ENCODE data around the gene SF1. TPM values are rescaled to one million over a fixed set of nuclear protein-coding genes. Genes with fewer than 3 reads are reported as not detected.

SF1 gene
- polyA plus RNA-seq, 1 experiment = 56.8 TPM

DNA sequence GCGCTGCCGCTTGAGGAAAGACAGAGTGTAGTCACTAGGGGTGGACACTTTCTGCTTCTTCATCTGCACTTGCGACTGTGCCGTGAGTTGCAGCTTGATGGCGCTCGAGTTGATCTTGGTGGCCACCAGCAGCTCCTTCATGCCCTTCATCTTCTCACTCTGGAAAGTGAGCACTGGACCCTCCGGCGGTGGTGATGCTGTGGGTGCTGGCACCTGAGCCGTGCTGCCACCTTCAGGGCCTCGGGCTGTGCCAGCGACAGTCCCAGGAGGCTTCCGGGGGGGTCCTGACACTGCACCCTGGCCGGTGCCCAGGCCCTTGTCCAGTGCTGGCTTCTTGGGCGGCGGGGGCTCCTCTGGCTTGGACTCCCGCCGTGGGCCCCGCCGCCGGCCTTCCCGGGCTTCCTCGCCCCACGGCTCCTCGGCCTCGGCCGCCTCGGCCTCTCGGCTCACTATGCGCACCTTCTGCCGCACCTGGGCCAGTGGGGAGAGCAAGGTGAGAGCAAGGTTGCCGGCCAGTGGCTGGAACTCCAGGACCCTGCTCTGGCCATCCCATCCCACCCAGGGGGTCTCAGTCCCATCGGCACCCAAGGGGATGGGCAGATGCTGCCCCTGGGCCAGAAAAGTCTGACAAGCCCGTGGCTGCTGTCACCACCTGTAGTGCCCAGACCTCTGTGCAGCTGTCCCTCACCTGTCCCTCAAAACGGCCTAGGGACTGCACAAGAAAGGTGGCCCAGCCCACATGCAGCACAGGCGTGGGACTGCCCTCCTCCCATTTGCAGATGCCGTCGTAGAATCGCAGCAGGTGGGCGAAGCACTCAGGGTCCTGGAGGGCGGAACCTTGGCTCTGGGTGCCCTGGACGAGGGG is 26.2 kb upstream of the SF1 start:
- no peaks in the 10 kb centered on the region for H3K9me3 ChIP-seq (ENCODE audit: control insufficient read depth, insufficient read depth, low read length)
- no peak for DNase-seq (ENCODE audit: low read depth, low spot score)
- TF ChIP-seq, protein P1, sequence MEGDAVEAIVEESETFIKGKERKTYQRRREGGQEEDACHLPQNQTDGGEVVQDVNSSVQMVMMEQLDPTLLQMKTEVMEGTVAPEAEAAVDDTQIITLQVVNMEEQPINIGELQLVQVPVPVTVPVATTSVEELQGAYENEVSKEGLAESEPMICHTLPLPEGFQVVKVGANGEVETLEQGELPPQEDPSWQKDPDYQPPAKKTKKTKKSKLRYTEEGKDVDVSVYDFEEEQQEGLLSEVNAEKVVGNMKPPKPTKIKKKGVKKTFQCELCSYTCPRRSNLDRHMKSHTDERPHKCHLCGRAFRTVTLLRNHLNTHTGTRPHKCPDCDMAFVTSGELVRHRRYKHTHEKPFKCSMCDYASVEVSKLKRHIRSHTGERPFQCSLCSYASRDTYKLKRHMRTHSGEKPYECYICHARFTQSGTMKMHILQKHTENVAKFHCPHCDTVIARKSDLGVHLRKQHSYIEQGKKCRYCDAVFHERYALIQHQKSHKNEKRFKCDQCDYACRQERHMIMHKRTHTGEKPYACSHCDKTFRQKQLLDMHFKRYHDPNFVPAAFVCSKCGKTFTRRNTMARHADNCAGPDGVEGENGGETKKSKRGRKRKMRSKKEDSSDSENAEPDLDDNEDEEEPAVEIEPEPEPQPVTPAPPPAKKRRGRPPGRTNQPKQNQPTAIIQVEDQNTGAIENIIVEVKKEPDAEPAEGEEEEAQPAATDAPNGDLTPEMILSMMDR (IDR thresholded peaks at IDR 0.05; ENCODE audit: low read depth, low read length) = 0 out of 2 replicates have a peak, but pooled peaks have one; percentile 4
- CTCF ChIA-PET = interaction anchor here (1.1 kb wide), 1 partner anchor 210 kb away, joined by 4 read pairs; the partner anchor contains the start of gene ARL2
- POLR2A ChIA-PET = no interaction called here
- no peak overlapping the region for H3K4me3 ChIP-seq (ENCODE audit: low read depth, low read length)
- H3K27me3 ChIP-seq (ENCODE audit: control insufficient read depth, insufficient read depth, low read length) = no peaks in the 10 kb centered on the region
- no peak overlapping the region for H3K27ac ChIP-seq (ENCODE audit: low read depth, low read length)

DNA sequence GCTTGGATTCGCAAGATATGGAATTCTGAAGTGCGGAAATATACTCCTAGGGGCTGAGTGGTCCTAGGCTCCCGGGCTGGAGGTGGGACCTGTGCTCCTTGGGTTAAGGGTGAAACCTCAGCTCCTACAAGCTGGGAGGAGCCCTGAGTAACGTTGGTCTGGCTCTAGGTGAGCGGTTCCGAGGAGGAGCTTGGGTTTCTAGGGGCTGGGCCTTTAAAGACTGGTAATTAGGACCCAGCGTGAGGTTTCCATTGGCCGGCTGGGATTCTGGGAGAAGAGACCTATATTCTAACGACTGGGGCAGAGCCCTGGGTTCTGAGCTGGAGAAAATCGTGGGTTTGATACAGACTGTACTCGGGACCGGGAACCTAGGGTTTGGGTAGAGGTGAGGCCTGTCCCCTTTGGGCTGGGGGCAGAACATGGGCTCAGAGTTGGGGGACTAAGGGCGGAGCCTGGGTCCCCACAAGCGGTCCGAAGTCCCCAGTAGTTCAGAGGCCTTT is 25.6 kb upstream of the SF1 start:
- ChIA-PET POLR2A (no interaction called here), CTCF (interaction anchor here (1.1 kb wide), 1 partner anchor 210 kb away, joined by 4 read pairs; the partner anchor contains the start of gene ARL2)
- TF ChIP-seq, protein P1 (IDR thresholded peaks at IDR 0.05; ENCODE audit: low read depth, low read length) = no peak
- Histone ChIP-seq H3K27ac (ENCODE audit: low read depth, low read length) (peak overlapping the region; percentile 82), H3K4me3 (ENCODE audit: low read depth, low read length) (peak overlapping the region; percentile 75), H3K27me3 (ENCODE audit: control insufficient read depth, insufficient read depth, low read length) (no peaks in the 10 kb centered on the region), H3K9me3 (ENCODE audit: control insufficient read depth, insufficient read depth, low read length) (no peaks in the 10 kb centered on the region)
- no peak for DNase-seq (ENCODE audit: low read depth, low spot score)

DNA sequence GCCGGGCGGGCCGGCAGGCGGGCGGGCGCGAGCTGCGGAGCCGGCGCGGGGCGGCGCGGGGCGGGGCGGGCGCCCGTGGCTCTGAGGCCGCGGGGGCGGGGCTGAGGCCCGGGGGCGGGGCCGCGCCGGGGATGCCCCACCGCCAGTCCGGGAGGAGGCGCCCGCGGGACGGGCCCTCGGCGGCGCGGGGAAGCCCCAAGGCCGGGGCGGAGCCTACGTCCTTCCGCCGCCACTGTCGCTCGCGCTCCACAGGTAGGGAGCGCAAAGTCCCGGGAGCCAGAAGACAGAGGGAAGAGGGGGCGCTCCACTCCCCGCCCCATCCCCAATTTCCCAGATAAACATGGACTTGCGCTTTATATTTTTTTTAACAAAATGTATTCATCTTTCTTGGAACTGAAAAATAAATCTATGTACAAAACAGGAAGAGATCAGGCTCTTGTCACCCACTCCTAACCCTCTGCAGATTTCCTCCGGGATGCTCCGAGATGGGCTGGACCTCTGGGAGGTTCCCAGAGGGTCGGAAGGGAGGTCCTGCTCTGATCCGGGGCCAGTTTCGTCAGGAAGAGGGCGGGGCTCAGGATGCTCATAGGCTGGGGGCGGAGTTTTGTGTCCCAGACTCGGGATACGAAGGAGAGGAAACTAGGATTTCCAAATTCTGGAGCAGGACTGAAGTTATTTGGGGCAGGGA is 25.0 kb upstream of the SF1 start, which contains the start of gene MAP4K2:
Gene MAP4K2, minus strand, starts transcription at position 57 of the 688 bp plus-strand sequence. CDS start 65 bp downstream, outside the sequence.
- Histone ChIP-seq H3K4me3 (ENCODE audit: low read depth, low read length) (peak within 1 kb of the TSS; percentile 75), H3K9me3 (ENCODE audit: control insufficient read depth, insufficient read depth, low read length) (no peaks in the 10 kb centered on the region), H3K27ac (ENCODE audit: low read depth, low read length) (peak within 1 kb of the TSS; percentile 82), H3K27me3 (ENCODE audit: control insufficient read depth, insufficient read depth, low read length) (no peaks in the 10 kb centered on the region)
- peak; percentile 33 for DNase-seq (ENCODE audit: low read depth, low spot score)
- ChIA-PET CTCF (interaction anchor here (0.6 to 1.1 kb wide), 2 partner anchors 211 to 232 kb away, joined by 4 read pairs; partner anchors contain the start of gene ARL2), POLR2A (no interaction called here)
- TF ChIP-seq, protein P1 (IDR thresholded peaks at IDR 0.05; ENCODE audit: low read depth, low read length) = 0 out of 2 replicates have a peak, but pooled peaks have one; percentile 7

DNA sequence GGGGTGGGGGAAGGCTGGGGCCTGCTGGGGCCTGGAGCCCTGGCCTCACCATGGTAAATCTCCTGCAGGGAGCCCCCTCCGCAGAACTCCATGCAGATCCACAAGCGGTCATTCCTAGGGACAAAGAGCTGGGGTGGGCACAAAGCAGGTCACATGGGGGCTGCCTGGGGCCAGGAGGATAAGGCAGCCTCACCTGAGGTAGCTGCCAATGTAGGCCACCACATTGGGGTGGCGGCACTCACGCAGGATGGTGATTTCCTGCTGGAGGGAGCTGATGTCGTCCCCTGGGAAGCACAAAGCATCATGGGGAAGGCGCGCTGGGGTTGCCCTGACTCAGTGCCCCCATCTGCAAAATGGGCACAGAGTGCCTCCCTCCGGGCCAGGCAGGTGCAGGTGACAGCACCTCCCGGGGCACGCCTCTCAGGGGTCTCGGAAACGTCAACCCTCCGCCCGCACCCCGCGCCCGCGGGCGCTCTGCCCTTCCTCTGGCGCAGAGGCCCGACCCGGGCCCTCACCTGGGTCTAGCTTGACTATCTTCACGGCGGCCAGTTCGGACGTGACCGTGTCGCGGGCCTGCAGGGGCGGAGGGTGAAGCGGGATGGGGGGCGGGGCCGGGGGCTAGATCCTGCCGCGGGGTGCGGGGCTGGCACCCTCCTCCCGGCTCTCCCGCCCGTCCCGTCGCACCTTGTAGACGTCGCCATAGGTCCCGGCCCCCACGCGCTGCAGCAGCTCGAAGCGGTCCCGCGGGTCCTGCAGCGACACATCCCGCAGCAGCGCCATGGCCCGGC is 24.2 kb upstream of the SF1 start:
- TF ChIP-seq, protein P1 (IDR thresholded peaks at IDR 0.05; ENCODE audit: low read depth, low read length) = no peak
- ChIA-PET POLR2A (interaction anchor here (0.6 to 1.0 kb wide), 2 partner anchors 8 to 24 kb away, joined by 3 read pairs; no protein-coding TSS in a partner anchor), CTCF (interaction anchor here (0.6 to 0.8 kb wide), 4 partner anchors 86 to 233 kb away, joined by 3 to 4 read pairs (median 4); no protein-coding TSS in a partner anchor)
- Histone ChIP-seq H3K9me3 (ENCODE audit: control insufficient read depth, insufficient read depth, low read length) (no peaks in the 10 kb centered on the region), H3K27me3 (ENCODE audit: control insufficient read depth, insufficient read depth, low read length) (no peaks in the 10 kb centered on the region), H3K27ac (ENCODE audit: low read depth, low read length) (no peak overlapping the region), H3K4me3 (ENCODE audit: low read depth, low read length) (peak overlapping the region; percentile 62)
- DNase-seq (ENCODE audit: low read depth, low spot score) = no peak
